ENCODE results near the gene WDCP.

GRCh38 chr2:24047703-24048033 is 477 bp upstream of the WDCP start:
- TF ChIP-seq CTCF (IDR thresholded peaks at IDR 0.05) (no peak), POLR2AphosphoS5 (IDR thresholded peaks at IDR 0.05) (no peak)

Data from breast epithelium (tissue), 3 donors.